ENCODE measurements around the gene SNRPD1. TPM values are rescaled to one million over a fixed set of nuclear protein-coding genes. Genes with fewer than 3 reads are reported as not detected.

The SNRPD1 gene
- polyA plus RNA-seq, 1 experiment: 43.5 TPM

DNA sequence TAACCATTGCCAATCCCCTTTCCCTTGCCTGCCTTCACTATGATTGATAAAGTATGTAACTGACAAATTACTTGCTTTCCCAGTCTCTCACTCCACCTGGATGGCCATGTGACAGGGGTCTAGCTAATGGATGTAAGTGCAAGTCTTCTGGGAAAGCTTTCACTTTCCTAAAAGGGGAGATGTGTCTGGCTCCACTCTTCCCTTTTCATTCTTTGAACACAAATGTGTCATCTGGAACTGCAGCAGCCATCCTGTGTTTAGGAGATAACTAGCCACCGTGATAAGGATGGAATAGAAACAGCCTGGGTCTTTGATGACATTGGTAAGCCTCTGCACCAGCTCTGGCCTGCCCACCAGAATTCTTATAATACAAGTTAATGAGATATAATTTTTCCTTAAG lies 38.2 kb downstream of the SNRPD1 start:
- ChIA-PET POLR2A (no interaction called here), CTCF (interaction anchor here (0.7 kb wide), 1 partner anchor 50 kb away, joined by 3 read pairs; the partner anchor contains the start of gene ESCO1)
- no peak for DNase-seq (ENCODE audit: low read depth, low spot score)
- Histone ChIP-seq H3K4me3 (ENCODE audit: low read depth, low read length) (no peak overlapping the region), H3K27ac (ENCODE audit: low read depth, low read length) (no peak overlapping the region), H3K27me3 (ENCODE audit: control insufficient read depth, insufficient read depth, low read length) (no peaks in the 10 kb centered on the region), H3K9me3 (ENCODE audit: control insufficient read depth, insufficient read depth, low read length) (no peaks in the 10 kb centered on the region)
- TF ChIP-seq, protein P1, sequence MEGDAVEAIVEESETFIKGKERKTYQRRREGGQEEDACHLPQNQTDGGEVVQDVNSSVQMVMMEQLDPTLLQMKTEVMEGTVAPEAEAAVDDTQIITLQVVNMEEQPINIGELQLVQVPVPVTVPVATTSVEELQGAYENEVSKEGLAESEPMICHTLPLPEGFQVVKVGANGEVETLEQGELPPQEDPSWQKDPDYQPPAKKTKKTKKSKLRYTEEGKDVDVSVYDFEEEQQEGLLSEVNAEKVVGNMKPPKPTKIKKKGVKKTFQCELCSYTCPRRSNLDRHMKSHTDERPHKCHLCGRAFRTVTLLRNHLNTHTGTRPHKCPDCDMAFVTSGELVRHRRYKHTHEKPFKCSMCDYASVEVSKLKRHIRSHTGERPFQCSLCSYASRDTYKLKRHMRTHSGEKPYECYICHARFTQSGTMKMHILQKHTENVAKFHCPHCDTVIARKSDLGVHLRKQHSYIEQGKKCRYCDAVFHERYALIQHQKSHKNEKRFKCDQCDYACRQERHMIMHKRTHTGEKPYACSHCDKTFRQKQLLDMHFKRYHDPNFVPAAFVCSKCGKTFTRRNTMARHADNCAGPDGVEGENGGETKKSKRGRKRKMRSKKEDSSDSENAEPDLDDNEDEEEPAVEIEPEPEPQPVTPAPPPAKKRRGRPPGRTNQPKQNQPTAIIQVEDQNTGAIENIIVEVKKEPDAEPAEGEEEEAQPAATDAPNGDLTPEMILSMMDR (IDR thresholded peaks at IDR 0.05; ENCODE audit: low read depth, low read length): no peak

DNA sequence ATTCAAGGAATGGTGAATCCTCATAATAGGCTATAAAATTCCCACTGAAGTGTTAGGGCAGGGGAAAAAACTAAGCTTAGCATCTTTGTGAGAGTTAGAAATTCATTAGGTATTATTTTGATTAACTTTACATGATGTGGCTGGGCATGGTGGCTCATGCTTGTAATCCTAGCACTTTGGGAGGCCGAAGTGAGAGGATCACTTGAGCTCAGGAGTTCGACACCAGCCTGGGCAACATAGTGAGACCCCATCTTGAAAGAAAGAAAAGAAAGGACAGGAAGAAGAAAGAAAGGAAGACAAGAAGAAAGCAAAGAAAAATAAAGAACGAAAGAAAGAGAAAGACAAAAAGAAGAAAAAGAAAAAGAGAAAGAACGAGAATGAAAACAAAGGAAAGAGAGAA lies 40.0 kb downstream of the SNRPD1 start:
- POLR2A ChIA-PET: no interaction called here
- Histone ChIP-seq H3K27ac (ENCODE audit: low read depth, low read length) (no peak overlapping the region), H3K9me3 (ENCODE audit: control insufficient read depth, insufficient read depth, low read length) (no peaks in the 10 kb centered on the region), H3K27me3 (ENCODE audit: control insufficient read depth, insufficient read depth, low read length) (no peaks in the 10 kb centered on the region), H3K4me3 (ENCODE audit: low read depth, low read length) (no peak overlapping the region)
- TF ChIP-seq, protein P1 (IDR thresholded peaks at IDR 0.05; ENCODE audit: low read depth, low read length): no peak
- DNase-seq (ENCODE audit: low read depth, low spot score): no peak
- CTCF ChIA-PET: no interaction called here

DNA sequence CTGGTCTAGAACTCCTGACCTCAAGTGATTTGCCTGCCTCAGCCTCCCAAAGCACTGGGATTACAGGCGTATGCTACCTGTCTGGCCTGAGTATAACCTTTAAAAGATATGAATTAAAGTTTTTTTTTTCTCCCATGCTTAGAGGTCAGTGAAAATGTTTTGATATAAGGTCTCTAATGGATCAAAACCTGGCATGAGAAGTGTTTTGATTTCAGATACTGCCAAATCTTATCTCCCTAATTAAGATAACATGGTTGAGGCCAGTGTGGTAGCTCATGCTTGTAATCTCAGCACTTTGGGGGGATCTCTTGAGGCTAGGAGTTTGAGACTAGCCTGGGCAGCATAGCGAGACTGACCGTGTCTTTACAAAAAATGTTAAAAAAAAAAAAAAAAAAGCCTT lies 41.2 kb downstream of the SNRPD1 start:
- no peak for DNase-seq (ENCODE audit: low read depth, low spot score)
- Histone ChIP-seq H3K9me3 (ENCODE audit: control insufficient read depth, insufficient read depth, low read length) (no peaks in the 10 kb centered on the region), H3K27ac (ENCODE audit: low read depth, low read length) (no peak overlapping the region), H3K27me3 (ENCODE audit: control insufficient read depth, insufficient read depth, low read length) (no peaks in the 10 kb centered on the region), H3K4me3 (ENCODE audit: low read depth, low read length) (no peak overlapping the region)
- ChIA-PET CTCF (interaction anchor here (0.7 kb wide), 1 partner anchor 154 kb away, joined by 3 read pairs; no protein-coding TSS in a partner anchor), POLR2A (no interaction called here)
- TF ChIP-seq, protein P1 (IDR thresholded peaks at IDR 0.05; ENCODE audit: low read depth, low read length): no peak

DNA sequence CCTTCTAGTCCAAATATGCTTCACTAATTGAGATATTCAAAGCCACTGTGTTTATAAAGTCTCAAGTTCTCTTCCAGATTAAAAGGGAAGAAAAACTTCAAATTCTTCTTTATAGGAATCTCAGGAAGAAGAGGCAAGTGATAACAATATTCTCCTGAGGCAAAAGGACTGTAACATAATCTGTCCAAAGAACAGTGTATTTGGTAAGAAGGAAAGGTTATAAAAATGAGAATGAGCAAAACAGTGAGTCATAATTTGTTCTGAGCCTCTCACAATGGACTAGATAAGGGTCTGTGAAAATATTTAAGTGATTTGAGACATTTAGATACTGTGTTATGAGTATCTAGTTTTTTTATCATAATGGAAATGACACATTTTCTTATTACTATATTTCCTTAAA lies 44.3 kb downstream of the SNRPD1 start:
- Histone ChIP-seq H3K4me3 (ENCODE audit: low read depth, low read length) (no peak overlapping the region), H3K27ac (ENCODE audit: low read depth, low read length) (no peak overlapping the region), H3K27me3 (ENCODE audit: control insufficient read depth, insufficient read depth, low read length) (no peaks in the 10 kb centered on the region), H3K9me3 (ENCODE audit: control insufficient read depth, insufficient read depth, low read length) (no peaks in the 10 kb centered on the region)
- no peak for DNase-seq (ENCODE audit: low read depth, low spot score)
- TF ChIP-seq, protein P1 (IDR thresholded peaks at IDR 0.05; ENCODE audit: low read depth, low read length): no peak
- CTCF ChIA-PET: no interaction called here
- POLR2A ChIA-PET: no interaction called here

DNA sequence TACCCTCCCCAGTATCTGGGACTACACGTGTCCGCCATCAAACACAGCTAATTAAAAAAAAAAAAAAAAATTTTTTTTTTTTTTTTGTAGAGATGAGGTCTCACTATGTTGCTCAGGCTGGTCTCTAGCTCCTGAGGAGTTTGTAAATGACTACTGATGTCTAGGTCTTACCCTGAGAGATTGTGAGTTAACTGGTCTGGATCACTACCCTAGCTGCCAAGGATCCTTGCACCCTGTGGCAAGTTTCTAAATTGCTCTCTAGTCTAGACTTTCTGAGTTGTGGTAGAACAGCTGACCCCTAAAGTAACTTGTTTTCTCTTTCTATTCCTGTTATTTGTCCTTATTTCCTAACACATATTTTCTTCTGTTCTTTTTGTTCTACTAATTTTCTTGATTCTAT lies 48.0 kb downstream of the SNRPD1 start:
- no peak for DNase-seq (ENCODE audit: low read depth, low spot score)
- H3K4me3 ChIP-seq (ENCODE audit: low read depth, low read length): no peak overlapping the region
- H3K9me3 ChIP-seq (ENCODE audit: control insufficient read depth, insufficient read depth, low read length): no peaks in the 10 kb centered on the region
- TF ChIP-seq, protein P1 (IDR thresholded peaks at IDR 0.05; ENCODE audit: low read depth, low read length): no peak
- POLR2A ChIA-PET: no interaction called here
- H3K27ac ChIP-seq (ENCODE audit: low read depth, low read length): no peak overlapping the region
- H3K27me3 ChIP-seq (ENCODE audit: control insufficient read depth, insufficient read depth, low read length): no peaks in the 10 kb centered on the region
- CTCF ChIA-PET: interaction anchor here (0.6 to 2.5 kb wide), 2 partner anchors 19 to 59 kb away, joined by 6 to 7 read pairs; partner anchors contain the start of gene ESCO1

Data from AG04450 (cell line).